ENCODE results near the gene PLEKHH2. TPM values are rescaled to one million over a fixed set of nuclear protein-coding genes. Genes with fewer than 3 reads are reported as not detected.
"Not testable (repeated sequence)": the region's sequence is repeated elsewhere in the genome, so short reads cannot be mapped to it uniquely, and the experiment has no call there.

Gene PLEKHH2
- total RNA-seq, 1 donor from 2014 or later: 16.2 TPM

- not testable (repeated sequence) for H3K36me3 ChIP-seq (ENCODE audit: control insufficient read depth in 3 of 3, insufficient read depth in 3 of 3, low read length in 3 of 3); H3K27ac ChIP-seq (ENCODE audit: low read depth, low read length); H3K4me1 ChIP-seq (ENCODE audit: control insufficient read depth in 3 of 3, insufficient read depth in 3 of 3, low read length in 3 of 3); H3K27me3 ChIP-seq (ENCODE audit: control insufficient read depth in 3 of 3, insufficient read depth in 3 of 3, low read length in 3 of 3); H3K9ac ChIP-seq (ENCODE audit: low read depth in 1 of 3, low read length in 3 of 3); H3K9me3 ChIP-seq (ENCODE audit: control insufficient read depth in 3 of 3, low read length in 3 of 3); H3K4me3 ChIP-seq (ENCODE audit: low read length in 3 of 3)
Observed at GRCh38 chr2:43677783-43678182, 40.7 kb downstream of the PLEKHH2 start.

- Histone ChIP-seq H3K27ac (ENCODE audit: low read depth, low read length) (no peak overlapping the region), H3K9me3 (ENCODE audit: control insufficient read depth in 3 of 3, low read length in 3 of 3) (no peaks in the 10 kb centered on the region), H3K36me3 (ENCODE audit: control insufficient read depth in 3 of 3, insufficient read depth in 3 of 3, low read length in 3 of 3) (no peaks in the 10 kb centered on the region), H3K27me3 (ENCODE audit: control insufficient read depth in 3 of 3, insufficient read depth in 3 of 3, low read length in 3 of 3) (no peaks in the 10 kb centered on the region), H3K4me3 (ENCODE audit: low read length in 3 of 3) (no peak overlapping the region), H3K4me1 (ENCODE audit: control insufficient read depth in 3 of 3, insufficient read depth in 3 of 3, low read length in 3 of 3) (no peaks in the 10 kb centered on the region), H3K9ac (ENCODE audit: low read depth in 1 of 3, low read length in 3 of 3) (no peak overlapping the region)
Observed at GRCh38 chr2:43685357-43685756, 48.3 kb downstream of the PLEKHH2 start.

- no peaks in the 10 kb centered on the region for H3K36me3 ChIP-seq (ENCODE audit: control insufficient read depth in 3 of 3, insufficient read depth in 3 of 3, low read length in 3 of 3)
- no peak overlapping the region for H3K4me3 ChIP-seq (ENCODE audit: low read length in 3 of 3)
- H3K27me3 ChIP-seq (ENCODE audit: control insufficient read depth in 3 of 3, insufficient read depth in 3 of 3, low read length in 3 of 3): no peaks in the 10 kb centered on the region
- H3K9ac ChIP-seq (ENCODE audit: low read depth in 1 of 3, low read length in 3 of 3): no peak overlapping the region
- no peaks in the 10 kb centered on the region for H3K9me3 ChIP-seq (ENCODE audit: control insufficient read depth in 3 of 3, low read length in 3 of 3)
- no peak overlapping the region for H3K27ac ChIP-seq (ENCODE audit: low read depth, low read length)
- H3K4me1 ChIP-seq (ENCODE audit: control insufficient read depth in 3 of 3, insufficient read depth in 3 of 3, low read length in 3 of 3): no peaks in the 10 kb centered on the region
Observed at GRCh38 chr2:43689999-43690398, 52.9 kb downstream of the PLEKHH2 start.

- Histone ChIP-seq H3K27ac (ENCODE audit: low read depth, low read length) (no peak overlapping the region), H3K4me3 (ENCODE audit: low read length in 3 of 3) (no peak overlapping the region), H3K27me3 (ENCODE audit: control insufficient read depth in 3 of 3, insufficient read depth in 3 of 3, low read length in 3 of 3) (no peaks in the 10 kb centered on the region), H3K36me3 (ENCODE audit: control insufficient read depth in 3 of 3, insufficient read depth in 3 of 3, low read length in 3 of 3) (peaks cover 0 to 3% (median 0%) of the 10 kb centered on the region in 3 donors), H3K9me3 (ENCODE audit: control insufficient read depth in 3 of 3, low read length in 3 of 3) (no peaks in the 10 kb centered on the region), H3K4me1 (ENCODE audit: control insufficient read depth in 3 of 3, insufficient read depth in 3 of 3, low read length in 3 of 3) (no peaks in the 10 kb centered on the region), H3K9ac (ENCODE audit: low read depth in 1 of 3, low read length in 3 of 3) (no peak overlapping the region)
Observed at GRCh38 chr2:43692428-43692994, 55.5 kb downstream of the PLEKHH2 start.

GRCh38 chr2:43698140-43698539, 61.1 kb downstream of the PLEKHH2 start:
- H3K9me3 ChIP-seq (ENCODE audit: control insufficient read depth in 3 of 3, low read length in 3 of 3); H3K4me3 ChIP-seq (ENCODE audit: low read length in 3 of 3); H3K27me3 ChIP-seq (ENCODE audit: control insufficient read depth in 3 of 3, insufficient read depth in 3 of 3, low read length in 3 of 3); H3K4me1 ChIP-seq (ENCODE audit: control insufficient read depth in 3 of 3, insufficient read depth in 3 of 3, low read length in 3 of 3); H3K27ac ChIP-seq (ENCODE audit: low read depth, low read length); H3K9ac ChIP-seq (ENCODE audit: low read depth in 1 of 3, low read length in 3 of 3); H3K36me3 ChIP-seq (ENCODE audit: control insufficient read depth in 3 of 3, insufficient read depth in 3 of 3, low read length in 3 of 3): not testable (repeated sequence)

- H3K9ac ChIP-seq (ENCODE audit: low read depth in 1 of 3, low read length in 3 of 3): no peak overlapping the region
- no peaks in the 10 kb centered on the region for H3K9me3 ChIP-seq (ENCODE audit: control insufficient read depth in 3 of 3, low read length in 3 of 3)
- H3K4me3 ChIP-seq (ENCODE audit: low read length in 3 of 3): no peak overlapping the region
- no peaks in the 10 kb centered on the region for H3K4me1 ChIP-seq (ENCODE audit: control insufficient read depth in 3 of 3, insufficient read depth in 3 of 3, low read length in 3 of 3)
- H3K36me3 ChIP-seq (ENCODE audit: control insufficient read depth in 3 of 3, insufficient read depth in 3 of 3, low read length in 3 of 3): peaks cover 0 to 3% (median 0%) of the 10 kb centered on the region in 3 donors
- H3K27me3 ChIP-seq (ENCODE audit: control insufficient read depth in 3 of 3, insufficient read depth in 3 of 3, low read length in 3 of 3): no peaks in the 10 kb centered on the region
- H3K27ac ChIP-seq (ENCODE audit: low read depth, low read length): no peak overlapping the region
Observed at GRCh38 chr2:43699761-43700160, 62.7 kb downstream of the PLEKHH2 start.

- H3K36me3 ChIP-seq (ENCODE audit: control insufficient read depth in 3 of 3, insufficient read depth in 3 of 3, low read length in 3 of 3): no peaks in the 10 kb centered on the region
Observed at GRCh38 chr2:43701111-43701510, 64.1 kb downstream of the PLEKHH2 start.

GRCh38 chr2:43707255-43708015, 70.4 kb downstream of the PLEKHH2 start:
- Histone ChIP-seq H3K27me3 (ENCODE audit: control insufficient read depth in 3 of 3, insufficient read depth in 3 of 3, low read length in 3 of 3) (peaks cover 0 to 3% (median 0%) of the 10 kb centered on the region in 3 donors), H3K4me3 (ENCODE audit: low read length in 3 of 3) (no peak overlapping the region), H3K9me3 (ENCODE audit: control insufficient read depth in 3 of 3, low read length in 3 of 3) (no peaks in the 10 kb centered on the region), H3K4me1 (ENCODE audit: control insufficient read depth in 3 of 3, insufficient read depth in 3 of 3, low read length in 3 of 3) (no peaks in the 10 kb centered on the region), H3K27ac (ENCODE audit: low read depth, low read length) (no peak overlapping the region), H3K36me3 (ENCODE audit: control insufficient read depth in 3 of 3, insufficient read depth in 3 of 3, low read length in 3 of 3) (no peaks in the 10 kb centered on the region), H3K9ac (ENCODE audit: low read depth in 1 of 3, low read length in 3 of 3) (no peak overlapping the region)

More at GRCh38 chr2:43701111-43701510, 64.1 kb downstream of the PLEKHH2 start:
- no peak overlapping the region for H3K4me3 ChIP-seq (ENCODE audit: low read length in 3 of 3)
- no peaks in the 10 kb centered on the region for H3K4me1 ChIP-seq (ENCODE audit: control insufficient read depth in 3 of 3, insufficient read depth in 3 of 3, low read length in 3 of 3)
- H3K9me3 ChIP-seq (ENCODE audit: control insufficient read depth in 3 of 3, low read length in 3 of 3): no peaks in the 10 kb centered on the region
- no peak overlapping the region for H3K9ac ChIP-seq (ENCODE audit: low read depth in 1 of 3, low read length in 3 of 3)
- no peak overlapping the region for H3K27ac ChIP-seq (ENCODE audit: low read depth, low read length)
- H3K27me3 ChIP-seq (ENCODE audit: control insufficient read depth in 3 of 3, insufficient read depth in 3 of 3, low read length in 3 of 3): peaks cover 0 to 3% (median 0%) of the 10 kb centered on the region in 3 donors

- Histone ChIP-seq H3K9me3 (ENCODE audit: control insufficient read depth in 3 of 3, low read length in 3 of 3) (no peaks in the 10 kb centered on the region), H3K9ac (ENCODE audit: low read depth in 1 of 3, low read length in 3 of 3) (no peak overlapping the region), H3K27ac (ENCODE audit: low read depth, low read length) (no peak overlapping the region), H3K27me3 (ENCODE audit: control insufficient read depth in 3 of 3, insufficient read depth in 3 of 3, low read length in 3 of 3) (peaks cover 0 to 3% (median 0%) of the 10 kb centered on the region in 3 donors), H3K4me1 (ENCODE audit: control insufficient read depth in 3 of 3, insufficient read depth in 3 of 3, low read length in 3 of 3) (no peaks in the 10 kb centered on the region), H3K36me3 (ENCODE audit: control insufficient read depth in 3 of 3, insufficient read depth in 3 of 3, low read length in 3 of 3) (no peaks in the 10 kb centered on the region), H3K4me3 (ENCODE audit: low read length in 3 of 3) (no peak overlapping the region)
Observed at GRCh38 chr2:43708178-43708577, 71.1 kb downstream of the PLEKHH2 start.

- H3K36me3 ChIP-seq (ENCODE audit: control insufficient read depth in 3 of 3, insufficient read depth in 3 of 3, low read length in 3 of 3): no peaks in the 10 kb centered on the region
- H3K4me1 ChIP-seq (ENCODE audit: control insufficient read depth in 3 of 3, insufficient read depth in 3 of 3, low read length in 3 of 3): no peaks in the 10 kb centered on the region
- no peak overlapping the region for H3K9ac ChIP-seq (ENCODE audit: low read depth in 1 of 3, low read length in 3 of 3)
Observed at GRCh38 chr2:43708891-43709290, 71.8 kb downstream of the PLEKHH2 start.

More at GRCh38 chr2:43708891-43709290, 71.8 kb downstream of the PLEKHH2 start:
- Histone ChIP-seq H3K27me3 (ENCODE audit: control insufficient read depth in 3 of 3, insufficient read depth in 3 of 3, low read length in 3 of 3) (peaks cover 0 to 3% (median 0%) of the 10 kb centered on the region in 3 donors), H3K27ac (ENCODE audit: low read depth, low read length) (no peak overlapping the region), H3K4me3 (ENCODE audit: low read length in 3 of 3) (no peak overlapping the region), H3K9me3 (ENCODE audit: control insufficient read depth in 3 of 3, low read length in 3 of 3) (no peaks in the 10 kb centered on the region)
